ENCODE results near the gene UGT2B7.

GRCh38 chr4:69120870-69121269 lies 24.6 kb downstream of the UGT2B7 start:
- TF ChIP-seq POLR2A (IDR thresholded peaks at IDR 0.05) (no peak), CTCF (IDR thresholded peaks at IDR 0.05) (no peak)

Data from breast epithelium (tissue), 3 donors.